ENCODE results near the gene TP53BP2.

Gene TP53BP2

DNA sequence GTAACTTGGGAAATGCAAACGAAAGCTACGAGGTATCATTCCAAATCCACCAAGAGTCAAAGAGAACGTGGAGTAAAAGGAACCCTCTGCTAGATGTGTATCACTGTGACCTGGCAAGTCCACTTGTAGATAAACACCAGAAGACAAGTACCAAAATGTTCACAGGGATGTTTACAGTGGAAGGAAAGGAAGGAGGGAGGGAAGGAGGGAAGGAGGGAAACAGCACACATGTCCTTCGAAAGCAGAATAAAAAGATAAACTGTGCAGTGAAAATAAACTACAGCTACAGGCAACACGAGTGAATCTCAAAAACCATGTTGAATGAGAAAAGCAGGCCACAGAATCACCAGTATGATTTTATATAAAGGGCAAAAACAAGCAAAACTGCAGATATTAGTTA, 59.9 kb downstream of the TP53BP2 start:
- no peak for DNase-seq

DNA sequence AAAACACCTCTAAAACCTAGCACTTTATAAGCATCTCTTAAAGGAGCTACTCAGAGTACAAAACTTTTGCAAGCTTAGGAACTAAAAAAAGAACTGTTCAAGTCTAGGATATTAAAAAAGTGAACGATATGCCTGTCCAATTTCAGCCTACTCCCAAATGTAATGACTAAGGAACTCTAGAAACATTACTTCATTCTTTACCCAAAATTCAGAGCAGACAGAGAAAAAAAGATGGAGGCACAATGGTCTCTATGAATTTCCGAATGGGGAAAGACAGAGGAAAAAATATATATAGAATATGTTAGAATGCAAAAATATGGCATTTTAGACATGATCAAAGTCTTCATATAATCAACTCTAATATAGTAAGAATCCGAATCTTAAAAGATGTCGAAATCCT, 61.2 kb downstream of the TP53BP2 start:
- DNase-seq, result no peak

DNA sequence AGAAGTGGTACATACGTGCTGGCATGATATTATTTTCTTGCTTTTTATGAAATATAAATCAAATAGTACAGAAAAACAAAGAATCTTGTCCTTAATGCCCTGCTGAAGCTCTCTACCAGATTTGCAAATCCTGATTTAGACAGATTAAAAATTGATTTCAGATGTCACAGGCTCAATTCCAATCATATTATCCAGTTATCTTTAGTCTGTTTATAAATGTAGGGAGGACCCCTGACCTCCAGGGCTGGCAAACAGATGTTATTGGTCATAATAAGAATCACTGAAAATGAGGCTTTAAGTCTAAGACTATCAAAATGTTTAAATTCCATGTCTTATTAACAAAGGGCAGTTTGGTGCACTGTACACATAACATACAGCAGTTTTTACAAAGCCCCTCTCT, 62.1 kb downstream of the TP53BP2 start:
- DNase-seq, result no peak

DNA sequence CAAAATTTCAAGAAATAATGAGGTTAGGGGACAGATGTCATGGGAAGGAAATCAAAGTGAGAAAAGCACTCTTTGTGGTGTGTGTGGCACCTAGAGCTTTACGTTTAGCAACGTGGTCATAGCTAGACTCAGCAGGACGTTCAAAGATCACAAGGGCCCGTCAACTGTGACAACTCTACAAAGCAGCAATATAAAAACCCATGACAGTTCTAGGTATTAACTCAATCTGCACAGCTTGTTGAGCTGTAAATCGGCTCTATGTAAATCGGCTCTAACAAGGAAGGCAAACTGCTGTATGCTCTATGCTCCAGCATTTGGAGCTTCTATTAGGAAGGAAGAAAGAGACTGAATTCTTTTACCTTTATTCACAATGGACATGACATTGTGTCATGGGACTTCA, 64.8 kb downstream of the TP53BP2 start:
- no peak for DNase-seq

DNA sequence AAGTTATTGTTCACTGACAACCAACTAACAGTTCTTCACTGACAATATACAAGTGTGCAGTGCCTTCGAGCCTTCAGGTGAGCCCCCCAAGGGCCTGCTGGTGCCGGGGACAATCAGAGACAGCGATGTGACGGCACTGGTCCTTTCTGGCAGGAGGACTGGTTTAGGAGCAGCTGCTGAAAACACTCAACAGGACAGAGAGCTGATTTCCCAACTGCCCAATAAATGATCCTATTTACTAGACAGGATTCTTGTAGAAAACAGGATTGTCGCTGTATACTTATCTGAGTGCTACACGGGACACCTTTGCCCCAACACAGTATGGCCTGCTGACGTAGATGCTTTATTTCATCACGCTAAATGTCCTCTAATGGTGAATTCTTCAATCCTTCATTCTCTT, 65.4 kb downstream of the TP53BP2 start:
- DNase-seq, result no peak

DNA sequence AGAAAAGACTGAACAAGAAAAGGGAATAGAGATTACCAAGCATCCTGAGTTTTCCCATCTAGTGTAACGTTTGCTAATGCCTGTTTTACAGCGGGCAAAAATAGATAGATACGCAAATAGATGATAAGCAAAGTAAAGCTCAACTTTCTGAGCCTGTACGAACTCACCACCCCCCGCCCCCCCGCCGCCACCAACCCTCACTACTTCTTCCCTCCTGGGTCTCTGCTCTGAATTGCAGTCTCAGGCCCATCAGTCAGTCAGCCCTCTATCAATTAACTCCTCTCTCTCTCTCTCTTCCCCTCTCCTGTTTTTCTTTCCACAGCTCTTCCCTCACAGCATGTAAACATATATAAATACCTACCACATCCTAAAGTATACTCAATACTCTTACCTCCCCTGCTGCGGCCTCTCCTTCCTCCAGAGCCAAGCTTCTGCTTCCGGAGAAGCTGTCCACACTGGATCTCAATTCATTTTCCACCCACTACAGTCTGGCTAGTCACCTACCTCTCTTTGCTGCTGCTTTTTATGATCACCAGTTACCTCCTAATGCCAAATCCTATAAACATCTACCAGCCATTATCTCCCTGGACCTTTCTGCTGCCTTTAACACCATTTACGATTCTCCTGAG, 68.8 kb downstream of the TP53BP2 start:
- DNase-seq, result no peak

DNA sequence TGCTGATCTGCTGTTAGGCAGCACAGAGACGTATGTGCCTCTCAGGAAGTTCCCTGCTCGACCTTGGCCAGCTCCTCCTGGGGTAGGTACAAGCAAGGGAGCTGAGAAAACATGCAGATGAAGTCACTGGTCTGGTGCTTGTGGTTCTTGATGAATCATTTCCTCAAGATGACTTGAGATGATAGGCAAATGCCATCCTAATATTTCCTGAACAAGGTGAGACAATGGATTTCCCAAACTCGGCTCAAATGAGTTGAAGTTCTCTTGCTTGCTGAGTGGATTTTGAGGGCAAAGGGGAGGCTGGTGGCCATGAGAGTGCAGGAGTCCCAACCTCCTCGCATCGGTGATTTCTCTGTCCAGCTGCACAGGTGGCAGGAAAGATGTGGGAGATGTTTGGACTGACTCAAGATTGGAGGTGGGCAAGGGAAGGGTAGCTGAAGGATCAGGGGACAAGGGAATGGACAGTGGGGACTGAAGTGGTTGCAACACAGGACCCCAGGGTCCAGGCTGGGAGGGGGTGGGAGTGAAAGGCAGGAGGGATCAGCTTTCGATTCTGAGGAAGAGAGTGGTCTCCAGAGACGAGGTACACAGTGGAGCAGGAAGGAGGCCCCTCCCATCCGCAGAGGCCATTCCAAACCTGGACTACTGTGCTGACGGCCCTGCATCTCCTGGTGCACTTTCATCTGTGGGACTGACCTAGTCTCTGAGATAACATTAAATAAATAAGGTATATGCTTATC, 69.5 kb downstream of the TP53BP2 start:
- DNase-seq, result peak; percentile 30

DNA sequence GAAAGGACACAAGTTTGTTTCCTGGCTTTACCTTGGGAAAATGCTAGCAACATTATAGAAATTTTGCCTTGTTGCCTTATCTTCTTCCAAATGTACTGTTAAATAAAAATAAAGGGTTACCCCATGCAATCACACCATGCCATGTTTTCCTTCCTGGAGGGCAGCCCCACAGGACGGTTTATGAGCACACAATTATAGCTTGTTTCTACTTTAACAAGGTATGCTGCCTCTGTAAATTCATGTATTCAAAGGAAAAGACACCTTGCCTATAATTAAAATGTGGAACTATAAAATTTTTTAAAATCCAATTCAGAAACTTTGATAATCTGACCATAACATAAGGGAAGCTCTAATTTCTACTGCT, 70.1 kb downstream of the TP53BP2 start:
- DNase-seq, result no peak

DNA sequence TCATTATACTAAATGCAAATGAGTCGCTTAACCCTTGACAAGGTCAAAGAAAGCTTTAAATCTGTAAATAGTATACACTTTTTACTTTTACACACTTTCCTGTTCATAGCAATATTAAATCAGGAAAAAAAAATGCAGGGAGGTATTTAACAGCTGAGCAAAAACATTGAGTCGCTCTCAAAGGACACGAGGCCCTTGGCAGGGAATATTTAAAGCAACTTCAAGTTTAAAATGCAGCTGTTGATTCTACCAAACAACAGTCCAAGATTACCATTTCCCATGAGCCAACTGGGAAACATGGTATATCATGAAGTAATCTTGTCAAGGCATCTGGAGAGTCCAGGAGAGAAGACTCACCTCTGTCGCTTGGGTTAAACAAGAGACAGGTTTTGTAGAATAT, 70.7 kb downstream of the TP53BP2 start:
- DNase-seq, result no peak

DNA sequence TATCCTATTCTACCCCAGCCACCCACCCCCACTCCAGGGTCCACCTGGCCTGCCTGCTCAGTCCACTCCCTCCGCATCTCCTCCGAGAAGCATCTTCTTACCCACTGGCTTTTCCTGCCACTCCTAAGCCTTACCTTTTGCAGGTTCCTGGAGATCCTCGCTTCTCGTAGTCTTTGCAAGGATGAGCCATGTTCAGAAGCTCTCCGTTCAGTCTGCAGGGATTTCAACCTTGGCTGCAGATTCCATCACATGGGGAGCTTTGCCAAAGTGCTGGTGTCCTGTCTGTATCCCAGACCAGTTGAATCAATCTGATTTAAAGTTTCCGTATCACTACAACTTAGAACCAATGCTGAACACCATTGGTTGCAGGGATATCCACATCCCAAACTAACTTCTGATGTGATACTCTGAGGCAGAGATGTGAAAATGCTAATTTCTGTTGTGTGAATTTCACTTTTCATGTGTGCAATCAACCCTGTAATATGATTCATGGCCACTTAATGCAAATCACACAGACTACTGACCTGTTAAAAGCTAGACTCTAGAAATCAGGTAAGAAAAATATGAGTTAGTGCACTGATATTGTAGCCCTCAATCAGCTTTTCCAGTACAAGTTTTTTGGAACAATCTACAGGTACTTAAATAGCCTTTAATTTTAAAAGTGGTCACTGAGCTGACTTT, 71.5 kb downstream of the TP53BP2 start:
- DNase-seq, result no peak

DNA sequence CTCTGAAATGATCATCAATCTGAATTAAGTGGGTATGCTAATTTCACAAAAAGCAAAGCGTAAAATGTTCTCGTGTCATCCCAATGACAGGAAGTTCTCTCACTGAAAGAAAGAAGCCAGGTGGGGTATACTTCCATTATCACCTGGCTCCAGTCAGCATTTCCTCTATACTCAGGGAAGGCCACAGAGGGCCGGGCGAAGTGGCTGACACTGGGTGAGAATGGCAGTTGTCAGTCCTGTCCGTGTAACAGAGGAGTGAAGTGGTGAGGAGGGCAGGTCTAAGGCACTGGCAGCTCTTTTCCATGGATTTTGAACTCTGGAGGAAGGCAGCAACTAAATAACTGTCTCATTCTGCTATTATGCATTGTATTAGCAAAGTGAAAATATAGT, 73.0 kb downstream of the TP53BP2 start:
- DNase-seq, result no peak

DNA sequence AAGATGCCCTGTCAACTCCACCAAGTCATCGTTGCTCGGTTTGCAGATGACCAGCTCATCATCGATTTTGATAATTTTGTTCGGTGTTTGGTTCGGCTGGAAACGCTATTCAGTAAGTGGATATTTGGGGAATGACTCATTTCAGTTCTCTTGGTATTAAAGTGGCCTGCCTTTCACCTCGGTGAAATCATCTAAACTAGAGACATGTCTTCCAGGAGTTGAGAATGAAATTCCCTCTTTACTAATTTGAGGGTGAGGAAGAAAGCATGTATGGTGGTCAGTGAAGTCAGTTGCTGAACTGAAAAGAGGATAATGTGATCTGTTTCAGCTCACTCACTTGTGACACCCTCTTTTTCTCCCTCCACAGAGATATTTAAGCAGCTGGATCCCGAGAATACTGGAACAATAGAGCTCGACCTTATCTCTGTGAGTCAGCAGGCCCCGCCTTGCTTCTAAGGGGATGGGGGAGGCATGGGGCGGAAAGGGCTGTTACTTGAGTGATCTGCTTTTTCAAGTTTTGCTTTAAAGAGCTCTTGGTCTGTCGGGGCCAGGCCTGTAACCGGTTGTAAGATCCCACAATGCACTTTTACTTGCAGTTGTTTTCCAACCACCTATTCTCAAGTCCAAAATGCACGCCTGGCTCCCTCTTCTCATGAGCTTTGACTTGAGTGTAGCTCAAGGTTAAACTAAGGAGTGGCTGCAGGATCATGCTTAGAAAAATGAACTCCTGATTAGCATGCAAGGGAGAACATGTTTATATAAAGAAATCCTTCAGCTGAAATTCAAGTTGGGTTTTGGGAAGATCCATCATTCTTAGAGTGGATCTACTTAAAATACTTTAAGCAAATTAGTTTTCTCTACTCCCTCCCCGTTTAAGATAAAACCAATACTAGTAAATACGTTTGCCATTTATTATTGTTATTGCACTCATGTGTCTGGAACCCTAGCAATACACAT, 73.7 kb downstream of the TP53BP2 start:
- DNase-seq, result no peak

DNA sequence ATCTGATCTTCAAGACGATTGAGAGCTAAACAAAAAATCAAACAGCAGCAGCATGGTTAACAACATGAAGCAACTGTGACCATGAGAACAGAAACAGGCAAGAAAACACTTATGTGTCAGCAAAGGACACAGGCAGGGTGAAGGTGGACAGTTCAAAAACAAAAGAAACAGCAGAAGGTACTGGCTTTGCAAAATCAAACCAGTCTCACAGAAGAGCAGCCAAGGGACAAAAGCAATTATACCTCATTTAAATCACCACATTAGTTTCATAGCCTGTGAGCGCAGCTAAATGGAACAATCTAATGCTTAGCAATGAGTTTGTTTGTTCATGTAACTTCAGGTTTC, 74.3 kb downstream of the TP53BP2 start:
- DNase-seq, result no peak

DNA sequence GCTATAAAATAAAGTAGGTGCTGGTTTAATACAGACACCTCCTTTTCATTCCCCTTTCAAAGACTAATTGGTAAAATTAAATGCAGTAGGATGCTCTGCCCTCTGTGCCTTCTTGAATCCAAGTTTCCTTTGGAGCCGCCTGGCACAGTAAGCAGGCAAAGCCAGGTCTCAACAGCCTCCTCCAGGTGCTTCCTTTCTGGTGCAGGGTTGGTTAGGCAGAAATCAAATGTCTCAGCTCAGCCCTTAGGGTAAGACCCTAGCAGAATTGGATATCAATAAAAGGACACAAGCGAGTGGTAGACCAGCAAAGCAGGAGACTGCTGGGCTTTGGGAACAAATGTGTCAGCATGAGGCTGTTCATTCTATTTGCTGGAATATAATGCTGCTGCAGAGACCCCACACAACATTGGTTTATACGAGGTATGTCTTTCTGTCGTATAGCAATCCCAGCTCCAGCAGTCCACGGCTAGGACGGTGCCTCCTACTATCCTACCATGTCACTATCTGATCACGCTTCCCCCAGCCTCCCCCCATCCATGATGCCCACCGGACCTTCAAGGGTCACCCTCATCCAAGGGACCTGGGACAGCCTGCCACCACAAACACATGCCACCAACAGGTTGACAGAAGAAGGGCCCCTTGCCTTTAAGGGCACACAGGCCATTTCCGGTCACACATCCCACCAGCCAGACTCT, 75.0 kb downstream of the TP53BP2 start:
- DNase-seq, result no peak

DNA sequence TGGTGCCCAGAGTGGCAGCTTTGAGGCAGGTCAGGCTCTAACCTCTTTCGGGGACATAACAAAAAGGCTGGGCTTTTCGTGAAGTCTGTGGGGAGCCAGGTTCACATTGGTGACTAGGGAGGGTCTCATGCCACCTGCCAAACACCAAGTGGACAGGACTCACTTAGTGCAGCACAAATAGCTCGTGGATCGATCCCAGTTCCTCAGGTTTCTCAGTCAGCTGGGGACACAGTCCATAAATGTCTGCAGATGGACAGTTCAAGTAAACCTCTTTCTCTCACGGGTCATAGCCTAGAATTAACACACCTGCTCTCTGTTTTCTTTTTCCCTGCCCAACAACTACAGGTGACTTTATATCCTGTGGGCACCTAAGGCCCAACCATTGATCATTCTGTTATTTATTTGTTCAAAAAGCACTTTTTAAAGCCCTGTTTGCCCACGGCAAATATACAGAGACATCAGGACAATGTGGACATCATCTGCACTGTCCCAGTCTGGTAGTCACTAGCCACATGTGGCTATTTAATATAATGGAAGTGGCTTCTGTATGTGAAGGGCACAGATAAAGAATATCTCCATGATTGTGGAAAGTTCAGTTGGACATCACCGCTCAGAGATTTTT, 79.9 kb downstream of the TP53BP2 start:
- no peak for DNase-seq

DNA sequence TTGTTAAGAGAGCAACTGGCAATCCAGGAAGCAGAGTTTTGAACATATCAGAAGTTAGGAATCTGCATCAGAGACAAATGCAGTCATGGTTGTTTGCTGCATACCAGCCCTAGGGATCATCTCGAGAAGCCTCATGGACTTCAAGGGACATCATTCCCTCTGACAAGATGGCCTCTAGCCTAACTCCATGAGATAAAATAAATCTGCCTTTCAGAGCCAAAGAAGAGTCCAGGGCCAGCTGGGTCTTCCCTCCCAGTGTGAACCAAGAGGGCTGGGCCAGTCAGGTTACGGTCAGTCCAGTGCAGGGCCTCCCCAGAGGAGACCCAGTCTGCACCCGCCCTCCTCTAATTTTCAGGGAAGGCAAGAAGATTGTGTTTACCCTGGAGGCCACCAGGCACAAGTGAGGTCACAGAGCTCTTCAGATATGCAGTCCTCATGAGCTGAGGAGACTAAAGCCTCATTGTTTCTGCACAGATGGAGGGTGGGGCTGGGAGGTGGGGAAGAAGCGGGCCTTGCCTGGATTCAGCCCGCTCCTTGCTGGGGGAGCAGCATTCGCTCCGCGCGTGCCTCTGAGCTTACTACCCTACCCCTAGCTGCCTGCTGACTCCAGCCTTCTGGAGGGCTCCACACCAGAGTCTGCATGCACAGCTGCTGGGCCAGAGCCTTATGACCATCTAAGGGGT, 80.6 kb downstream of the TP53BP2 start:
- DNase-seq, result no peak

DNA sequence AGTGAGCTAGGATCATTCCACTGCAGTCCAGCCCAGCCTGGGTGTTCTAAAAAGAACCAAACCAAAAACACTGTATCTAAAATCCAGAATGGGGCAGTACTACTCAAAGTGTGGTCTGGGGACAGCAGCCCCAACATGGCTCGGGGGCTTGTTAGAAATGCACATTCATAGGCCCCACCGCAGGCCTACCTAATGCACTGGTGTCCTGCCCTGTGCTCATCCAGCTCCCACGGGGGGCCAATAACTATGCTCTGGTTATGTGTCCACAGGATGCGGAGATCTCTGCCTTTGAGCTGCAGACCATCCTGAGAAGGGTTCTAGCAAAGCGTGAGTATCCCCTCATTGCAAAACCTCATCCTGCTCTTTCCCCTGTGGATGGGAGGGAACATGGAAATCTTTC, 81.9 kb downstream of the TP53BP2 start:
- no peak for DNase-seq

DNA sequence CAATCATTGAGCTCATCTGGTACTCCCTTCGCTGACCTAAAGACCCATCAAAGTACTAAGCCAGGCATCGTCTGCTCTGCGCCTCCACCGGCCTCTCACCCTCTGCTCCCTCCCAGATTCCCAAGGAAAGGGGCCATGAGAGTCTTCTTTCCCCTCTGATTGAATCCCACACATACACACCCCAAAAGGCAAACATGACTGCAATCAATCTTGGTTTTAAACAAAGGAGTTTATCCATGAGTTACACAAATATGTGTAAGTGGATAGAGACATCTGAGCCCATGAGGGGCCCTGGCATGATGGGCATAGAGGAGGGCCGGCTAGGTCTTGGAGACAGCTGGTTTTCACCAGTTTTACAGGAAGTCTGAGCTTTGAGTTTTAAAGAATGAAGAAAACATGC, 82.5 kb downstream of the TP53BP2 start:
- DNase-seq, result no peak

DNA sequence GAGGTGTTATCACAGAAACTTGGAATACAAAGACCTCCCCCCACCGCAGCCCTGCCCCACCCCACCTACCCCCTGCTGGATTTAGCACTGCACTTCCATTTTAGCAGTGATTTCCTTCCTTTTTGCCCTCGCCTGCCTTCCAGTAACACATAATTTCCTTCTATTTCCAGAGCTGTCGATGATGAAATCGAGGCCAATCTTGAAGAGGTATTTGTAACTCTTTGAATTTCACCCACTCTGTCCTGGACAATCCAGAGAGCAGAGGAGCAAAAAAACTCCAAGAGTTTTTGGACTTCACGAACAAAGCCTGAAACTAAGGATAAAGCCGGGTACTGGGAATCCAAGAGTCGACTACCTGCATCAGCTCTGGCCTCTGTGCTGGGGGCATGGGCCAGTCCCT, 84.3 kb downstream of the TP53BP2 start:
- DNase-seq, result no peak

DNA sequence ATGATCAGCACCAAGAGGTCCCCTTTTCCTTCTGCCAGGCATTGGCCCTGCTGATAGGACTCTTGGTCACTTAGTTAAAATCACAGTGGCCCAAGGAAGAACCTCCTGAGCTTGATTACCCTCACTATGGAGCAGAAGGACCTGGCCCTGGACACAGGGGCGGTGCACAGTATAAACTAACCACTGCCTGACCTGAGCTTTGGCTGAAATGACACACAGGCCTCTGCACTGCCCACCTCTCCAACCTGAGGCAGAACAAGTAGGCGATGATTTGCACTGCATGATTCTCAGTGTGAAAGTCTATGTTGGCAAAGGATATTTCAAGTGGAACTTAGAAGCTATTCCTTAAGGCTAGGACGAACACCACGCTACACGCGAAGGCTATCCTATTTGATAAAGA, 84.9 kb downstream of the TP53BP2 start:
- no peak for DNase-seq

DNA sequence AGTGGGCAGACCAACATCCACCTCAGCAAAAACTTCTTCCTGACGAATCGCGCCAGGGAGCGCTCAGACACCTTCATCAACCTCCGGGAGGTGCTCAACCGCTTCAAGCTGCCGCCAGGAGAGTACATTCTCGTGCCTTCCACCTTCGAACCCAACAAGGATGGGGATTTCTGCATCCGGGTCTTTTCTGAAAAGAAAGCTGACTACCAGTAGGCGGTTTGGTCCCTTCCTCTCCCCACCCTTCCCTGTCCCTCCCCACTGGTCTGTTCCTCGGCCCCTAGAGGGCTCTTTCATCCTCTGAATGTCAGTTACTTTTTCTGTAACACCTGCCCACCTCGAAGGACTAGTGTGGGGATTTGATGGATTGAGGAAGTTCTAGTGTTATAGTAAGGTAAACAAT, 86.5 kb downstream of the TP53BP2 start:
- DNase-seq, result no peak

DNA sequence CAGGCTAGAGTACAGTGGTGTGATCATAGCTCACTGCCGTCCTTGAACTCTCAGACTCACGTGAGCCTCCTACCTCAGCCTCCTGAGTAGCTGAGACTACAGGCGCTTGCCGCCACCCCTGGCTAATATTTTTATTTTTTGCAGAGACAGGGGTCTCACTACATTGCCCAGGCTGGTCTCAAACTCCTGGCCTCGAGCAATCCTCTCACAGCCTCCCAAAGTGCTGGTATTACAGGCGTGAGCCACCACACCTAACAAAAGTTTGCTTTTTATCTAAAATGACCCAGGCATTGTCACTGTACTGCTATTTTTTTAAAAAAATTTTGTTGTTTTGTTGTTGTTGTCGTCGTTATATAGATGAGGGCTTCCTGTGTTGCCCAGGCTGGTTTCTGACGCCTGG, 87.0 kb downstream of the TP53BP2 start:
- no peak for DNase-seq
